ENCODE data around the gene CD300E. TPM values are rescaled to one million over a fixed set of nuclear protein-coding genes. Genes with fewer than 3 reads are reported as not detected.

The CD300E gene
- total RNA-seq, 4 donors from 2014 or later: 0.15 to 0.53 (median 0.18) TPM

GRCh38 chr17:74618451-74618850 is 5.1 kb downstream of the CD300E start:
- Histone ChIP-seq H3K9me3 (no peaks in the 10 kb centered on the region), H3K27me3 (peaks cover 0 to 64% (median 0%) of the 10 kb centered on the region in 4 donors), H3K4me3 (no peak overlapping the region), H3K4me1 (peaks cover 0 to 6% (median 0%) of the 10 kb centered on the region in 3 donors), H3K27ac (no peak overlapping the region), H3K36me3 (no peaks in the 10 kb centered on the region)
- TF ChIP-seq CTCF (IDR thresholded peaks at IDR 0.05) (no peak), POLR2A (IDR thresholded peaks at IDR 0.05) (no peak)
- DNase-seq: no peak
- intact Hi-C loops (cut with DNase I): no loop called here
- WGBS, 2 donors: 53 to 57% methylated on average over 3 of the region's 3 CpGs

- no peaks in the 10 kb centered on the region for H3K9me3 ChIP-seq
- H3K4me1 ChIP-seq: peaks cover 0 to 6% (median 0%) of the 10 kb centered on the region in 3 donors
- H3K4me3 ChIP-seq: no peak overlapping the region
- no peak overlapping the region for H3K27ac ChIP-seq
- TF ChIP-seq POLR2A (IDR thresholded peaks at IDR 0.05) (no peak), CTCF (IDR thresholded peaks at IDR 0.05) (no peak)
- intact Hi-C loops (cut with DNase I): no loop called here
- H3K27me3 ChIP-seq: peaks cover 0 to 72% (median 0%) of the 10 kb centered on the region in 4 donors
- no peaks in the 10 kb centered on the region for H3K36me3 ChIP-seq
- 84 to 97% methylated on average over 4 to 5 of the region's 7 CpGs for WGBS, 2 donors
- no peak for DNase-seq
Measured at GRCh38 chr17:74616696-74617095, 6.8 kb downstream of the CD300E start.

- Histone ChIP-seq H3K27me3 (peaks cover 0 to 71% (median 0%) of the 10 kb centered on the region in 4 donors), H3K27ac (no peak overlapping the region), H3K36me3 (no peaks in the 10 kb centered on the region), H3K4me3 (no peak overlapping the region), H3K9me3 (no peaks in the 10 kb centered on the region), H3K4me1 (no peaks in the 10 kb centered on the region)
- intact Hi-C loops (cut with DNase I): no loop called here
- WGBS, 2 donors: 83 to 86% methylated on average over 2 to 6 of the region's 6 CpGs
- DNase-seq: no peak
- no peak for TF ChIP-seq CTCF (IDR thresholded peaks at IDR 0.05)
- TF ChIP-seq POLR2A (IDR thresholded peaks at IDR 0.05): no peak
Measured at GRCh38 chr17:74612046-74612445, 11.5 kb downstream of the CD300E start.

- 26 to 37% methylated on average over 2 of the region's 2 CpGs for WGBS, 2 donors
- intact Hi-C loops (cut with DNase I): no loop called here
- no peak for TF ChIP-seq POLR2A (IDR thresholded peaks at IDR 0.05)
- no peak for TF ChIP-seq CTCF (IDR thresholded peaks at IDR 0.05)
- peaks cover 1 to 13% (median 8%) of the 10 kb centered on the region in 3 donors for H3K4me1 ChIP-seq
- no peaks in the 10 kb centered on the region for H3K9me3 ChIP-seq
- H3K27me3 ChIP-seq: peaks cover 0 to 54% (median 0%) of the 10 kb centered on the region in 4 donors
- no peaks in the 10 kb centered on the region for H3K36me3 ChIP-seq
- no peak overlapping the region for H3K4me3 ChIP-seq
- H3K27ac ChIP-seq: no peak overlapping the region
- DNase-seq: no peak
Measured at GRCh38 chr17:74610108-74610507, 13.4 kb downstream of the CD300E start.

- WGBS, 2 donors: 94 to 100% methylated on average over 3 of the region's 3 CpGs
- Histone ChIP-seq H3K4me1 (peaks cover 9 to 29% (median 22%) of the 10 kb centered on the region in 3 donors), H3K4me3 (no peak overlapping the region), H3K9me3 (no peaks in the 10 kb centered on the region), H3K36me3 (no peaks in the 10 kb centered on the region), H3K27ac (no peak overlapping the region), H3K27me3 (peaks cover 0 to 38% (median 0%) of the 10 kb centered on the region in 4 donors)
- TF ChIP-seq POLR2A (IDR thresholded peaks at IDR 0.05) (no peak), CTCF (IDR thresholded peaks at IDR 0.05) (no peak)
- DNase-seq: no peak
- intact Hi-C loops (cut with DNase I): no loop called here
Measured at GRCh38 chr17:74608511-74608910, 15.0 kb downstream of the CD300E start.
